Measurements from ENCODE around the gene THEMIS2. TPM values are rescaled to one million over a fixed set of nuclear protein-coding genes. Genes with fewer than 3 reads are reported as not detected.
"Not testable (repeated sequence)": the region's sequence is repeated elsewhere in the genome, so short reads cannot be mapped to it uniquely, and the experiment has no call there.

THEMIS2 gene
- 0.98 and 3.1 TPM in 2 replicates for total RNA-seq (ENCODE audit: low replicate concordance)
- long read RNA-seq, partial matches to known transcripts, result 0 of 1 reads
- long read RNA-seq, other reads (novel, unspliced or antisense), result 0 of 1 reads

- peaks cover 6% of the 10 kb centered on the region for H3K4me1 Mint-ChIP-seq (ENCODE audit: unreplicated experiment)
- H3K27me3 Mint-ChIP-seq, result peaks cover 6% of the 10 kb centered on the region
- no peak within 1 kb of the TSS for H3K27ac Mint-ChIP-seq
- no peak for TF ChIP-seq CTCF (conservative IDR thresholded peaks at IDR 0.05)
- peak within 1 kb of the TSS; percentile 87 for H3K4me3 Mint-ChIP-seq
- peak; percentile 77 for DNase-seq (ENCODE audit: extremely low spot score, unreplicated experiment)
- no peaks in the 10 kb centered on the region for H3K9me3 Mint-ChIP-seq
- H3K36me3 Mint-ChIP-seq, result no peaks in the 10 kb centered on the region
These were observed at the start of gene THEMIS2 for GRCh38 chr1:27872059-27872801. THEMIS2 (plus strand) TSS chr1:27872544; CDS start chr1:27872572, 28 bp downstream.

GRCh38 chr1:27823784-27824183 is 48.6 kb upstream of the THEMIS2 start:
- Mint-ChIP-seq H3K4me1 (ENCODE audit: unreplicated experiment) (no peaks in the 10 kb centered on the region), H3K4me3 (no peak overlapping the region), H3K9me3 (no peaks in the 10 kb centered on the region), H3K36me3 (peaks cover 6% of the 10 kb centered on the region), H3K27ac (no peak overlapping the region), H3K27me3 (no peaks in the 10 kb centered on the region)
- TF ChIP-seq CTCF (conservative IDR thresholded peaks at IDR 0.05), result no peak
- DNase-seq (ENCODE audit: extremely low spot score, unreplicated experiment), result no peak

GRCh38 chr1:27824411-27824810 is 47.9 kb upstream of the THEMIS2 start:
- no peak for TF ChIP-seq CTCF (conservative IDR thresholded peaks at IDR 0.05)
- DNase-seq (ENCODE audit: extremely low spot score, unreplicated experiment), result no peak
- H3K4me3 Mint-ChIP-seq, result no peak overlapping the region
- peaks cover 3% of the 10 kb centered on the region for H3K36me3 Mint-ChIP-seq
- H3K4me1 Mint-ChIP-seq (ENCODE audit: unreplicated experiment), result no peaks in the 10 kb centered on the region
- no peak overlapping the region for H3K27ac Mint-ChIP-seq
- no peaks in the 10 kb centered on the region for H3K9me3 Mint-ChIP-seq
- no peaks in the 10 kb centered on the region for H3K27me3 Mint-ChIP-seq

GRCh38 chr1:27829339-27829960 is 42.9 kb upstream of the THEMIS2 start:
- H3K27me3 Mint-ChIP-seq; H3K9me3 Mint-ChIP-seq; H3K27ac Mint-ChIP-seq; DNase-seq (ENCODE audit: extremely low spot score, unreplicated experiment); H3K36me3 Mint-ChIP-seq: not testable (repeated sequence)
- Mint-ChIP-seq H3K4me3 (peak overlapping the region; percentile 92), H3K4me1 (ENCODE audit: unreplicated experiment) (peaks cover 17% of the 10 kb centered on the region)

- no peak for TF ChIP-seq CTCF (conservative IDR thresholded peaks at IDR 0.05)
- H3K4me3 Mint-ChIP-seq, result peak within 1 kb of the TSS; percentile 92
- DNase-seq (ENCODE audit: extremely low spot score, unreplicated experiment), result peak; percentile 93
- no peaks in the 10 kb centered on the region for H3K36me3 Mint-ChIP-seq
- H3K27me3 Mint-ChIP-seq, result no peaks in the 10 kb centered on the region
- peak within 1 kb of the TSS; percentile 95 for H3K27ac Mint-ChIP-seq
- H3K4me1 Mint-ChIP-seq (ENCODE audit: unreplicated experiment), result peaks cover 17% of the 10 kb centered on the region
- no peaks in the 10 kb centered on the region for H3K9me3 Mint-ChIP-seq
These were observed 41.5 kb upstream of the THEMIS2 start, which contains the start of gene PPP1R8 for GRCh38 chr1:27830621-27831440. PPP1R8 (plus strand) TSS chr1:27830782; CDS start chr1:27830836, 54 bp downstream.

Data from type B pancreatic cell (in vitro differentiated cells).